ENCODE data around the gene MANSC4. TPM values are rescaled to one million over a fixed set of nuclear protein-coding genes. Genes with fewer than 3 reads are reported as not detected.

The MANSC4 gene
- not detected in 2 replicates for total RNA-seq

GRCh38 chr12:27779920-27780611 is at the start of gene MANSC4, which contains the start of gene KLHL42:
TSS of gene MANSC4 (minus strand) at chr12:27780236. CDS start at chr12:27771276, 8,960 bp downstream.
TSS of gene KLHL42 (plus strand) at chr12:27780233. CDS start at chr12:27780331, 98 bp downstream.

Other genes starting within 250 kb of the MANSC4 start
- 0.34 and 2.3 TPM in 2 replicates for gene REP15, start 83.8 kb downstream of the MANSC4 start, total RNA-seq
- gene MRPS35, start 69.4 kb downstream of the MANSC4 start, total RNA-seq, result 74.2 and 79.9 TPM in 2 replicates
- gene KLHL42, start within 50 bp of the MANSC4 start, total RNA-seq, result 27.0 and 27.9 TPM in 2 replicates
- 43.7 and 276 TPM in 2 replicates for gene PTHLH, start 192.5 kb upstream of the MANSC4 start, total RNA-seq

Data from nasal cavity respiratory epithelium epithelial cell of viscerocranial mucosa (primary cell).